ENCODE measurements around the gene FOXK2.

DNA sequence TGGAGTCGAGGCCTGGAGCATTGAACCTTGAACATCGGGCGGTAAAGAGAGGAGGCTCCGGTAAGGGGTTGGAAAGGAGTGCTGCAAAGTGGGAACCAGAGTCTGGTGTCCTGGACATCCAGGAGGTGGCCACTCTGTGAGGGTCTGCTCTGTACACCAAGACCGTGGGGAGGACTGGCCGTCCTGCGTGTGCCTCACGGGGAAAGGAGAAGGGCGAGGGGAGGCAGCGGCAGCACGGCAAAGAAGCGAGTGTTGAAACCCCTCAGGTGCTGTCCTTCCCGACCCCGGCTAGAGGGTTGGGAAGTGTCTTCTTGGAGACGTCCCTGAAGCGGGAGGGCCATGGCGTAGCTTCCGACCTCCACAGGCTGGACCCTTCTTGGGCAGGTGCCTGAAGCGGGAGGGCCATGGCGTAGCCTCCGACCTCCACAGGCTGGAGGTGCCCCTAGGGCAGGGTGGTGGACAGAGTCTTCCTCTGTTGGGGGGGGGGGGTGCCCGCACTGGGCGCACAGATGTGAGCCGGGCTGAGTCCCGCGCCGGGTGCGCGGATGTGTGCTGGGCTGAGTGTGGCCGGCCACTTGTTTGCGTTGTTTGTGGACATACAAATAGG is 42.0 kb downstream of the FOXK2 start:
- TF ChIP-seq YY1 (IDR thresholded peaks at IDR 0.05; ENCODE audit: insufficient read depth, insufficient read length) (no peak), SUZ12 (IDR thresholded peaks at IDR 0.05; ENCODE audit: extremely low read depth, insufficient read depth, insufficient read length) (no peak), ZNF274 (IDR thresholded peaks at IDR 0.05; ENCODE audit: low read depth, low read length) (no peak)
